SU-DHL-6 (cell line): ENCODE measurements around the gene FOXC1.
A peak's percentile ranks its signal among the peaks of the same experiment; 100 is the strongest.

ENCODE experiments used
- H2AFZ ChIP-seq: fragments of 200-600 bp; sonication (generic); 2 replicates; pipeline ENCODE4 v1.6.1; 2014; ENCODE audit warnings: low read depth, mild to moderate bottlenecking, moderate library complexity, mixed read lengths, antibody characterized with exemption, low read length; ENCODE audit not compliant: severe bottlenecking
- H3F3A ChIP-seq: fragments of 200-600 bp; shearing (Covaris generic); 2 replicates; pipeline ENCODE4 v1.6.0; 2016; ENCODE audit warnings: antibody characterized with exemption, mild to moderate bottlenecking; ENCODE audit not compliant: insufficient read depth
- H3K27ac ChIP-seq: fragments of 200-600 bp; sonication (generic); 2 replicates; pipeline ENCODE4 v1.5.1; 2016; ENCODE audit warnings: low read depth, mild to moderate bottlenecking, low read length, moderate library complexity, mixed read lengths
- H3K27me3 ChIP-seq: fragments of 200-600 bp; sonication (generic), shearing (Covaris generic); 2 replicates; pipeline ENCODE4 v1.6.0; 2014; ENCODE audit warnings: mild to moderate bottlenecking, low read length
- H3K36me3 ChIP-seq: fragments of 200-600 bp; sonication (generic); 2 replicates; pipeline ENCODE4 v1.6.1; 2014; ENCODE audit warnings: mild to moderate bottlenecking, low read length, mixed read lengths
- H3K4me2 ChIP-seq: fragments of 300-600, 200-600 bp; shearing (Covaris generic), sonication (generic); 2 replicates; pipeline ENCODE4 v1.6.0; 2014; ENCODE audit warnings: low read length, low read depth, mild to moderate bottlenecking; ENCODE audit not compliant: poor library complexity, severe bottlenecking
- H3K4me3 ChIP-seq: fragments of 200-600 bp; sonication (generic); 2 replicates; pipeline ENCODE4 v1.5.1; 2014; ENCODE audit warnings: antibody characterized with exemption, low read length, mild to moderate bottlenecking, mixed read lengths; ENCODE audit not compliant: insufficient read depth, poor library complexity, severe bottlenecking
- H3K79me2 ChIP-seq: fragments of 200-600 bp; sonication (generic); 2 replicates; pipeline ENCODE4 v1.6.1; 2014; ENCODE audit warnings: mild to moderate bottlenecking, low read length, moderate library complexity; ENCODE audit not compliant: insufficient read depth
- H3K9ac ChIP-seq: fragments of 200-600 bp; sonication (generic); 2 replicates; pipeline ENCODE4 v1.7.0; 2014; ENCODE audit warnings: mild to moderate bottlenecking, low read length
- H3K9me2 ChIP-seq: fragments of 200-600 bp; sonication (generic); replicated peaks from 2 replicates; pipeline ENCODE4 v1.6.1; 2014; ENCODE audit warnings: low read length; ENCODE audit not compliant: insufficient read depth
- H3K9me3 ChIP-seq: fragments of 200-600 bp; sonication (generic); 2 replicates; pipeline ENCODE4 v1.6.1; 2014; ENCODE audit warnings: low read length, mixed read lengths; ENCODE audit not compliant: insufficient read depth
- H4K20me1 ChIP-seq: fragments of 200-600 bp; sonication (generic); 2 replicates; pipeline ENCODE4 v1.6.1; 2014; ENCODE audit warnings: low read depth, mild to moderate bottlenecking, antibody characterized with exemption, low read length, moderate library complexity, mixed read lengths
- CTCF ChIP-seq: fragments of 200-600 bp; sonication (generic); IDR thresholded peaks from one replicate; pipeline ENCODE4 v1.5.1; 2017; ENCODE audit warnings: antibody characterized with exemption, mild to moderate bottlenecking, low read length, moderate library complexity; ENCODE audit not compliant: insufficient read depth, poor library complexity, severe bottlenecking
- EZH2phosphoT487 ChIP-seq: fragments of 200-600 bp; sonication (generic), shearing (Covaris generic); conservative IDR thresholded peaks from 2 replicates; pipeline ENCODE4 v1.6.1; 2018; ENCODE audit warnings: mild to moderate bottlenecking, antibody characterized with exemption, low read length, moderate library complexity, mixed read lengths

Gene FOXC1

GRCh38 chr6:1609648-1610496, at the start of gene FOXC1:
Gene FOXC1, plus strand, starts transcription at chr6:1609915. Its CDS starts 531 bp downstream, at chr6:1610446.
- no peaks in the 10 kb centered on the region for H4K20me1 ChIP-seq
- H3K27ac ChIP-seq, result no peak within 1 kb of the TSS
- H3F3A ChIP-seq, result peaks cover 16% of the 10 kb centered on the region
- TF ChIP-seq EZH2phosphoT487 (no peak), CTCF (no peak)
- no peaks in the 10 kb centered on the region for H3K9me2 ChIP-seq
- H2AFZ ChIP-seq, result peak within 1 kb of the TSS; percentile 81
- H3K9me3 ChIP-seq, result no peaks in the 10 kb centered on the region
- H3K36me3 ChIP-seq, result no peaks in the 10 kb centered on the region
- H3K79me2 ChIP-seq, result no peaks in the 10 kb centered on the region
- peak within 1 kb of the TSS; percentile 64 for H3K4me3 ChIP-seq
- H3K9ac ChIP-seq, result peak within 1 kb of the TSS; percentile 49
- H3K27me3 ChIP-seq, result no peaks in the 10 kb centered on the region
- H3K4me2 ChIP-seq, result peak within 1 kb of the TSS; percentile 63

- Histone ChIP-seq H3K4me2 (no peak overlapping the region), H3K9ac (no peak overlapping the region), H3K9me3 (no peaks in the 10 kb centered on the region), H3K36me3 (no peaks in the 10 kb centered on the region), H3K4me3 (no peak overlapping the region), H3K79me2 (no peaks in the 10 kb centered on the region), H4K20me1 (no peaks in the 10 kb centered on the region), H3K27me3 (no peaks in the 10 kb centered on the region), H3K27ac (no peak overlapping the region), H3K9me2 (no peaks in the 10 kb centered on the region), H2AFZ (no peak overlapping the region), H3F3A (no peaks in the 10 kb centered on the region)
- TF ChIP-seq EZH2phosphoT487 (no peak), CTCF (no peak)
These were observed 49.2 kb upstream of the FOXC1 start for GRCh38 chr6:1560281-1561058.

- Histone ChIP-seq H3K9me2 (no peaks in the 10 kb centered on the region), H3K79me2 (no peaks in the 10 kb centered on the region), H3F3A (no peaks in the 10 kb centered on the region), H2AFZ (no peak overlapping the region), H3K9ac (no peak overlapping the region), H3K36me3 (no peaks in the 10 kb centered on the region), H3K4me2 (no peak overlapping the region), H3K4me3 (no peak overlapping the region), H4K20me1 (no peaks in the 10 kb centered on the region), H3K27ac (no peak overlapping the region), H3K27me3 (no peaks in the 10 kb centered on the region), H3K9me3 (no peaks in the 10 kb centered on the region)
- TF ChIP-seq EZH2phosphoT487 (no peak), CTCF (no peak)
These were observed 48.4 kb upstream of the FOXC1 start for GRCh38 chr6:1561355-1561754.
